Measurements from ENCODE around the gene SEMA3D. TPM values are rescaled to one million over a fixed set of nuclear protein-coding genes. Genes with fewer than 3 reads are reported as not detected.

The SEMA3D gene
- total RNA-seq, 1 experiment from 2014 or later: 0.61 TPM

- Mint-ChIP-seq H3K27me3 (ENCODE audit: insufficient read depth, unreplicated experiment) (peaks cover 4% of the 10 kb centered on the region), H3K36me3 (ENCODE audit: insufficient read depth, unreplicated experiment) (no peaks in the 10 kb centered on the region), H3K9me3 (ENCODE audit: unreplicated experiment) (no peaks in the 10 kb centered on the region), H3K27ac (ENCODE audit: unreplicated experiment) (no peak overlapping the region), H3K4me3 (ENCODE audit: unreplicated experiment) (no peak overlapping the region), H3K4me1 (ENCODE audit: low read depth, unreplicated experiment) (no peaks in the 10 kb centered on the region)
- CTCF ChIA-PET: no interaction called here
- BruUV-seq (replicated peaks): no TSS peak
- TF ChIP-seq CTCF (IDR thresholded peaks at IDR 0.05; ENCODE audit: insufficient read depth in 1 of 2, low read depth in 1 of 2, low read length in 1 of 2, severe bottlenecking in 1 of 2, unreplicated experiment in 1 of 2): no peak
- intact Hi-C loops (cut with micrococcal nuclease; ENCODE audit: unreplicated experiment): no loop called here
- H3K4me1 ChIP-seq: no peaks in the 10 kb centered on the region
- no peaks in the 10 kb centered on the region for H3K9me3 ChIP-seq
- H3K36me3 ChIP-seq (ENCODE audit: control insufficient read depth, insufficient read depth, low read length): no peaks in the 10 kb centered on the region
- no peaks in the 10 kb centered on the region for H3K27me3 ChIP-seq (replicated peaks; ENCODE audit: control insufficient read depth, insufficient read depth, low read length)
- no peak for DNase-seq
- POLR2A ChIA-PET: no interaction called here
- H3K4me3 ChIP-seq (ENCODE audit: low read depth, low read length): no peak overlapping the region
These were observed 168.4 kb downstream of the SEMA3D start for GRCh38 chr7:85018498-85018897.

- Mint-ChIP-seq H3K9me3 (ENCODE audit: unreplicated experiment) (no peaks in the 10 kb centered on the region), H3K27ac (ENCODE audit: unreplicated experiment) (no peak overlapping the region), H3K36me3 (ENCODE audit: insufficient read depth, unreplicated experiment) (no peaks in the 10 kb centered on the region), H3K4me1 (ENCODE audit: low read depth, unreplicated experiment) (no peaks in the 10 kb centered on the region), H3K4me3 (ENCODE audit: unreplicated experiment) (no peak overlapping the region), H3K27me3 (ENCODE audit: insufficient read depth, unreplicated experiment) (peaks cover 4% of the 10 kb centered on the region)
- no peak for TF ChIP-seq CTCF (IDR thresholded peaks at IDR 0.05; ENCODE audit: insufficient read depth in 1 of 2, low read depth in 1 of 2, low read length in 1 of 2, severe bottlenecking in 1 of 2, unreplicated experiment in 1 of 2)
- Histone ChIP-seq H3K9me3 (no peaks in the 10 kb centered on the region), H3K36me3 (ENCODE audit: control insufficient read depth, insufficient read depth, low read length) (no peaks in the 10 kb centered on the region), H3K27me3 (replicated peaks; ENCODE audit: control insufficient read depth, insufficient read depth, low read length) (no peaks in the 10 kb centered on the region), H3K4me3 (ENCODE audit: low read depth, low read length) (no peak overlapping the region), H3K4me1 (no peaks in the 10 kb centered on the region)
- intact Hi-C loops (cut with micrococcal nuclease; ENCODE audit: unreplicated experiment): no loop called here
- BruUV-seq (replicated peaks): no TSS peak
- DNase-seq: no peak
- POLR2A ChIA-PET: no interaction called here
- CTCF ChIA-PET: no interaction called here
These were observed 170.6 kb downstream of the SEMA3D start for GRCh38 chr7:85016286-85016685.

GRCh38 chr7:85014936-85015660, 171.8 kb downstream of the SEMA3D start:
- intact Hi-C loops (cut with micrococcal nuclease; ENCODE audit: unreplicated experiment): no loop called here
- Histone ChIP-seq H3K4me3 (ENCODE audit: low read depth, low read length) (no peak overlapping the region), H3K4me1 (no peaks in the 10 kb centered on the region), H3K36me3 (ENCODE audit: control insufficient read depth, insufficient read depth, low read length) (no peaks in the 10 kb centered on the region), H3K27me3 (replicated peaks; ENCODE audit: control insufficient read depth, insufficient read depth, low read length) (no peaks in the 10 kb centered on the region), H3K9me3 (no peaks in the 10 kb centered on the region)
- no peaks in the 10 kb centered on the region for H3K9me3 Mint-ChIP-seq (ENCODE audit: unreplicated experiment)
- peaks cover 6% of the 10 kb centered on the region for H3K27me3 Mint-ChIP-seq (ENCODE audit: insufficient read depth, unreplicated experiment)
- no peak overlapping the region for H3K4me3 Mint-ChIP-seq (ENCODE audit: unreplicated experiment)
- ChIA-PET POLR2A (no interaction called here), CTCF (interaction anchor here (1.0 kb wide), 1 partner anchor 14 kb away, joined by 3 read pairs; no protein-coding TSS in a partner anchor)
- no TSS peak for BruUV-seq (replicated peaks)
- H3K27ac Mint-ChIP-seq (ENCODE audit: unreplicated experiment): no peak overlapping the region
- peak in 1 of 2 experiments; percentile 32 for DNase-seq
- no peaks in the 10 kb centered on the region for H3K4me1 Mint-ChIP-seq (ENCODE audit: low read depth, unreplicated experiment)
- H3K36me3 Mint-ChIP-seq (ENCODE audit: insufficient read depth, unreplicated experiment): no peaks in the 10 kb centered on the region
- peak in 1 of 2 experiments; percentile 50 for TF ChIP-seq CTCF (IDR thresholded peaks at IDR 0.05; ENCODE audit: insufficient read depth in 1 of 2, low read depth in 1 of 2, low read length in 1 of 2, severe bottlenecking in 1 of 2, unreplicated experiment in 1 of 2)

Data from Caco-2 (cell line).